NB4 (cell line): Measurements from ENCODE around the gene CNTD1.
"Not testable (repeated sequence)": the region's sequence is repeated elsewhere in the genome, so short reads cannot be mapped to it uniquely, and the experiment has no call there.

Experiments used
- DNase-seq: peaks from one replicate; pipeline ENCODE4 v3.0.0; 2010; ENCODE audit warnings: low read depth
- H3K4me3 ChIP-seq: one replicate; pipeline ENCODE4 v1.5.1; 2011; ENCODE audit warnings: mild to moderate bottlenecking, low read depth, low read length, moderate library complexity
- CTCF ChIP-seq: IDR thresholded peaks from one replicate; pipeline ENCODE4 v1.5.1; 2012; ENCODE audit warnings: low read depth, low read length
- MAX ChIP-seq: IDR thresholded peaks from 2 replicates; pipeline ENCODE4 v1.6.1; 2011; ENCODE audit warnings: low read depth, low read length
- MYC ChIP-seq: IDR thresholded peaks from 2 replicates; pipeline ENCODE4 v1.6.1; 2011; ENCODE audit warnings: low read depth, low read length
- POLR2A ChIP-seq: IDR thresholded peaks from 2 replicates; pipeline ENCODE4 v1.6.1; 2011; ENCODE audit warnings: mild to moderate bottlenecking; ENCODE audit not compliant: insufficient read length; ENCODE audit errors: extremely low read depth

CNTD1 gene

GRCh38 chr17:42852351-42852750 lies 53.7 kb downstream of the CNTD1 start:
- H3K4me3 ChIP-seq = no peak overlapping the region
- TF ChIP-seq CTCF (no peak), MYC (no peak), POLR2A (no peak), MAX (no peak)
- DNase-seq = no peak

GRCh38 chr17:42853004-42853403 lies 54.3 kb downstream of the CNTD1 start:
- no peak for DNase-seq
- TF ChIP-seq POLR2A (no peak), CTCF (no peak), MAX (no peak), MYC (no peak)
- no peak overlapping the region for H3K4me3 ChIP-seq

GRCh38 chr17:42853597-42853967 lies 54.9 kb downstream of the CNTD1 start:
- DNase-seq = no peak
- no peak overlapping the region for H3K4me3 ChIP-seq
- no peak for TF ChIP-seq POLR2A
- no peak for TF ChIP-seq MYC
- TF ChIP-seq CTCF = no peak

- DNase-seq = no peak
- no peak overlapping the region for H3K4me3 ChIP-seq
- TF ChIP-seq CTCF (no peak), MAX (no peak), MYC (no peak), POLR2A (no peak)
These were observed 55.5 kb downstream of the CNTD1 start for GRCh38 chr17:42853968-42854790.

GRCh38 chr17:42855048-42855596 lies 56.5 kb downstream of the CNTD1 start:
- DNase-seq = no peak
- TF ChIP-seq CTCF (no peak), POLR2A (no peak), MYC (no peak), MAX (no peak)
- no peak overlapping the region for H3K4me3 ChIP-seq

GRCh38 chr17:42856093-42856492 lies 57.4 kb downstream of the CNTD1 start:
- H3K4me3 ChIP-seq, DNase-seq: not testable (repeated sequence)

- not testable (repeated sequence) for H3K4me3 ChIP-seq, DNase-seq
These were observed 57.9 kb downstream of the CNTD1 start for GRCh38 chr17:42856516-42856915.
